Measurements from ENCODE around the gene UBE2V1. TPM values are rescaled to one million over a fixed set of nuclear protein-coding genes. Genes with fewer than 3 reads are reported as not detected.
"Not testable (repeated sequence)": the region's sequence is repeated elsewhere in the genome, so short reads cannot be mapped to it uniquely, and the experiment has no call there.

UBE2V1 gene
- total RNA-seq, 1 donor from 2014 or later = 77.1 TPM

- peaks cover 25% of the 10 kb centered on the region for H3K36me3 ChIP-seq
- DNase-seq = no peak
- no peak for TF ChIP-seq CTCF (IDR thresholded peaks at IDR 0.05; ENCODE audit: borderline replicate concordance)
- intact Hi-C loops (cut with micrococcal nuclease) = no loop called here
- H3K9me3 ChIP-seq (replicated peaks) = no peaks in the 10 kb centered on the region
- no peak overlapping the region for H3K4me3 ChIP-seq
- H3K27me3 ChIP-seq (ENCODE audit: low read depth) = no peaks in the 10 kb centered on the region
- peak overlapping the region; percentile 83 for H3K27ac ChIP-seq (replicated peaks)
- H3K4me1 ChIP-seq = peaks cover 95% of the 10 kb centered on the region
These were observed 28.2 kb upstream of the UBE2V1 start for GRCh38 chr20:50141018-50141675.

- Histone ChIP-seq H3K4me1 (peaks cover 88% of the 10 kb centered on the region), H3K27me3 (ENCODE audit: low read depth) (no peaks in the 10 kb centered on the region)
These were observed 27.4 kb upstream of the UBE2V1 start for GRCh38 chr20:50140339-50140859.

GRCh38 chr20:50138479-50139393 lies 25.8 kb upstream of the UBE2V1 start:
- peak; percentile 16 for TF ChIP-seq CTCF (IDR thresholded peaks at IDR 0.05; ENCODE audit: borderline replicate concordance)
- peak overlapping the region; percentile 83 for H3K27ac ChIP-seq (replicated peaks)
- no peaks in the 10 kb centered on the region for H3K9me3 ChIP-seq (replicated peaks)
- peaks cover 28% of the 10 kb centered on the region for H3K36me3 ChIP-seq
- no peak for DNase-seq
- intact Hi-C loops (cut with micrococcal nuclease) = no loop called here
- no peaks in the 10 kb centered on the region for H3K27me3 ChIP-seq (ENCODE audit: low read depth)
- H3K4me1 ChIP-seq = peaks cover 77% of the 10 kb centered on the region
- H3K4me3 ChIP-seq = peak overlapping the region; percentile 10

More at GRCh38 chr20:50140339-50140859, 27.4 kb upstream of the UBE2V1 start:
- H3K36me3 ChIP-seq = peaks cover 25% of the 10 kb centered on the region
- peak overlapping the region; percentile 83 for H3K27ac ChIP-seq (replicated peaks)
- intact Hi-C loops (cut with micrococcal nuclease) = no loop called here
- no peak for DNase-seq
- no peak for TF ChIP-seq CTCF (IDR thresholded peaks at IDR 0.05; ENCODE audit: borderline replicate concordance)
- no peak overlapping the region for H3K4me3 ChIP-seq
- H3K9me3 ChIP-seq (replicated peaks) = no peaks in the 10 kb centered on the region

DNA sequence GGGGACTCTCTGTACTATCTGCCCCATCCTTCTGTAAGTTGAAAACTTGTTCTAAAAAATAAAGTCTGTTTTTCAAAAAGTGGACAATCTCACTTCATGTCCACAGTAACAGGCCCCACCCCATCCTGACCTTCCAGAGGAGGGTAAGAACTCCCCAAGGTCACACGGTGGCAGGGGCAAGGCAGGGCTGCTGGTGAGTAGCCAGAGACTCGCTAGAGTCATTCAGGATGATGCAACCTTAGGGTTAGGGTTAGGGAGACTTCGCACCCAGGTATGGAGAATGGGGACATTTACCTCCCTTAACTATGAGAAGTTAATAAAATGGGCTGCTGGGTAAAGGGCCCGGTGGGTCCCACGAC lies 25.1 kb upstream of the UBE2V1 start:
- no peak overlapping the region for H3K4me3 ChIP-seq
- no peak for TF ChIP-seq CTCF (IDR thresholded peaks at IDR 0.05; ENCODE audit: borderline replicate concordance)
- H3K9me3 ChIP-seq (replicated peaks) = no peaks in the 10 kb centered on the region
- no peak for DNase-seq
- peaks cover 77% of the 10 kb centered on the region for H3K4me1 ChIP-seq
- peaks cover 24% of the 10 kb centered on the region for H3K36me3 ChIP-seq
- H3K27me3 ChIP-seq (ENCODE audit: low read depth) = no peaks in the 10 kb centered on the region
- intact Hi-C loops (cut with micrococcal nuclease) = no loop called here
- H3K27ac ChIP-seq (replicated peaks) = peak overlapping the region; percentile 83

DNA sequence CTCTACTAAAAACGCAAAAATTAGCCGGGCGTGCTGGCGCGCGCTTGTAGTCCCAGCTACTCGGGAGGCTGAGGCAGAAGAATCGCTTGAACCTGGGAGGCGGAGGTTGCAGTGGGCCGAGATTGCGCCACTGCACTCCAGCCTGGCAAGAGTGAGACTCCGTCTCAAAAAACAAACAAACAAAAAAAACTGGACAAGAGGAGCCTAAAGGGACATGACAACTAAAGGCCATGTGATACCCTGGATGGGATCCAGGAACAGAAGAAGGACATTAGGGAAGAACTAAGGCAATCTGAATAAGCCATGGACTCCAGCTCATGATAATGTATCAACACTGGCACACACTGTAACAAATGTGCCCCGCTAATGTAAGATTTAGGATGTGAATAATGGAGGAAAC lies 24.8 kb upstream of the UBE2V1 start:
- peaks cover 77% of the 10 kb centered on the region for H3K4me1 ChIP-seq
- DNase-seq = not testable (repeated sequence)

More for the DNA sequence above, 24.8 kb upstream of the UBE2V1 start:
- H3K27me3 ChIP-seq (ENCODE audit: low read depth); intact Hi-C loops (cut with micrococcal nuclease); H3K4me3 ChIP-seq; H3K9me3 ChIP-seq (replicated peaks): not testable (repeated sequence)
- peaks cover 21% of the 10 kb centered on the region for H3K36me3 ChIP-seq
- H3K27ac ChIP-seq (replicated peaks) = peak overlapping the region; percentile 83

Measured in left ventricle myocardium inferior (tissue), 1 donor.